Mesothelial cell of epicardium (in vitro differentiated cells): ENCODE measurements around the gene APOBEC3G. TPM values are rescaled to one million over a fixed set of nuclear protein-coding genes. Genes with fewer than 3 reads are reported as not detected.

ENCODE experiments used
- DNase-seq, 2 experiments: peaks; one replicate each; pipeline ENCODE4 v3.0.0; 2021; ENCODE audit warnings: low spot score in 2 of 2; ENCODE audit not compliant: unreplicated experiment in 2 of 2
- H3K27ac Mint-ChIP-seq: 2 replicates; pipeline ENCODE4 v1.8.0; 2021; ENCODE audit warnings: mixed read lengths
- H3K27me3 Mint-ChIP-seq: 2 replicates; pipeline ENCODE4 v1.8.0; 2021; ENCODE audit warnings: low read depth, mixed read lengths
- H3K36me3 Mint-ChIP-seq: 2 replicates; pipeline ENCODE4 v1.8.0; 2021; ENCODE audit warnings: mixed read lengths
- H3K4me1 Mint-ChIP-seq: 2 replicates; pipeline ENCODE4 v1.8.0; 2021; ENCODE audit warnings: mixed read lengths
- H3K4me3 Mint-ChIP-seq: 2 replicates; pipeline ENCODE4 v1.8.0; 2021; ENCODE audit warnings: mild to moderate bottlenecking, moderate library complexity, mixed read lengths
- H3K9me3 Mint-ChIP-seq: 2 replicates; pipeline ENCODE4 v1.8.0; 2021; ENCODE audit warnings: mixed read lengths
- CTCF ChIP-seq: fragments of 200-600 bp; sonication (generic); IDR thresholded peaks from one replicate; pipeline ENCODE4 v1.5.0; 2021; ENCODE audit warnings: antibody characterized with exemption; ENCODE audit not compliant: unreplicated experiment
- total RNA-seq: library from RNA; stranded (reverse); gene quantifications from 3 replicates; pipeline ENCODE4 v1.2.1, GENCODE V29; 2021

APOBEC3G gene
- total RNA-seq, 1 donor from 2014 or later = 5.5 TPM

- H3K4me1 Mint-ChIP-seq = peaks cover 11% of the 10 kb centered on the region
- H3K27me3 Mint-ChIP-seq = no peaks in the 10 kb centered on the region
- H3K4me3 Mint-ChIP-seq = no peak overlapping the region
- no peaks in the 10 kb centered on the region for H3K9me3 Mint-ChIP-seq
- H3K27ac Mint-ChIP-seq = no peak overlapping the region
- DNase-seq = no peak
- H3K36me3 Mint-ChIP-seq = no peaks in the 10 kb centered on the region
- TF ChIP-seq CTCF = no peak
Measured at GRCh38 chr22:39129081-39129480, 52.0 kb downstream of the APOBEC3G start.

GRCh38 chr22:39129746-39130145 is 52.7 kb downstream of the APOBEC3G start:
- DNase-seq = no peak
- no peak overlapping the region for H3K27ac Mint-ChIP-seq
- no peaks in the 10 kb centered on the region for H3K27me3 Mint-ChIP-seq
- no peak for TF ChIP-seq CTCF
- H3K4me3 Mint-ChIP-seq = no peak overlapping the region
- H3K36me3 Mint-ChIP-seq = no peaks in the 10 kb centered on the region
- H3K9me3 Mint-ChIP-seq = no peaks in the 10 kb centered on the region
- H3K4me1 Mint-ChIP-seq = peaks cover 7% of the 10 kb centered on the region

GRCh38 chr22:39130152-39130704 is 53.2 kb downstream of the APOBEC3G start:
- DNase-seq = no peak
- Mint-ChIP-seq H3K9me3 (no peaks in the 10 kb centered on the region), H3K36me3 (no peaks in the 10 kb centered on the region), H3K27ac (no peak overlapping the region), H3K4me3 (no peak overlapping the region), H3K27me3 (no peaks in the 10 kb centered on the region), H3K4me1 (peaks cover 11% of the 10 kb centered on the region)
- TF ChIP-seq CTCF = no peak

- Mint-ChIP-seq H3K27ac (no peak overlapping the region), H3K4me1 (peaks cover 12% of the 10 kb centered on the region), H3K36me3 (no peaks in the 10 kb centered on the region), H3K9me3 (no peaks in the 10 kb centered on the region), H3K27me3 (no peaks in the 10 kb centered on the region), H3K4me3 (no peak overlapping the region)
- DNase-seq = no peak
- TF ChIP-seq CTCF = no peak
Measured at GRCh38 chr22:39130892-39131855, 54.1 kb downstream of the APOBEC3G start.

- Mint-ChIP-seq H3K4me3 (no peak overlapping the region), H3K27ac (no peak overlapping the region), H3K27me3 (no peaks in the 10 kb centered on the region), H3K4me1 (peaks cover 12% of the 10 kb centered on the region), H3K36me3 (no peaks in the 10 kb centered on the region), H3K9me3 (no peaks in the 10 kb centered on the region)
- DNase-seq = no peak
- TF ChIP-seq CTCF = no peak
Measured at GRCh38 chr22:39132281-39132680, 55.2 kb downstream of the APOBEC3G start.
